Measurements from ENCODE around the gene GPR151. TPM values are rescaled to one million over a fixed set of nuclear protein-coding genes. Genes with fewer than 3 reads are reported as not detected.

Gene GPR151
- total and polyA plus RNA-seq, 2 donors (not counting 1 experiment from before 2014, with no cell fraction given): not detected

- H3K27ac ChIP-seq (ENCODE audit: insufficient read depth, low read length): no peak overlapping the region
- no peaks in the 10 kb centered on the region for H3K27me3 ChIP-seq (ENCODE audit: control insufficient read depth, insufficient read depth, low read length)
- H2AFZ ChIP-seq (ENCODE audit: low read length): no peak overlapping the region
- H3K4me1 ChIP-seq (ENCODE audit: control insufficient read depth, extremely low read depth, insufficient read depth, low read length): no peaks in the 10 kb centered on the region
- TF ChIP-seq EZH2 (IDR thresholded peaks at IDR 0.05; ENCODE audit: low read length, missing control alignments) (no peak), CTCF (conservative IDR thresholded peaks at IDR 0.05 in 1 of 2, IDR thresholded peaks at IDR 0.05 in 1 of 2; ENCODE audit: low read depth in 1 of 2, low read length in 2 of 2) (no peak)
- no peak overlapping the region for H3K9ac ChIP-seq (ENCODE audit: insufficient read depth, low read length)
- no peaks in the 10 kb centered on the region for H3K9me3 ChIP-seq (ENCODE audit: control insufficient read depth, insufficient read depth, low read depth, low read length)
- no peaks in the 10 kb centered on the region for H3K79me2 ChIP-seq (ENCODE audit: control insufficient read depth, insufficient read depth, low read length)
- H3K4me2 ChIP-seq (ENCODE audit: extremely low read depth, insufficient read depth, low read length): no peak overlapping the region
- no peak overlapping the region for H3K4me3 ChIP-seq (replicated peaks in 1 of 4; ENCODE audit: control extremely low read depth in 1 of 4, insufficient read depth in 1 of 4, low read depth in 3 of 4, low read length in 4 of 4)
- H3K36me3 ChIP-seq (ENCODE audit: control insufficient read depth, insufficient read depth, low read length): no peaks in the 10 kb centered on the region
- no peak for DNase-seq (ENCODE audit: low read depth in 2 of 2)
- H4K20me1 ChIP-seq (ENCODE audit: control insufficient read depth, extremely low read depth, insufficient read depth, low read length): no peaks in the 10 kb centered on the region
Measured at GRCh38 chr5:146544232-146544631, 28.2 kb upstream of the GPR151 start.

GRCh38 chr5:146541958-146542849 is 26.2 kb upstream of the GPR151 start:
- Histone ChIP-seq H2AFZ (ENCODE audit: low read length) (no peak overlapping the region), H3K27ac (ENCODE audit: insufficient read depth, low read length) (no peak overlapping the region), H3K27me3 (ENCODE audit: control insufficient read depth, insufficient read depth, low read length) (no peaks in the 10 kb centered on the region), H3K79me2 (ENCODE audit: control insufficient read depth, insufficient read depth, low read length) (no peaks in the 10 kb centered on the region), H3K9ac (ENCODE audit: insufficient read depth, low read length) (no peak overlapping the region), H3K36me3 (ENCODE audit: control insufficient read depth, insufficient read depth, low read length) (no peaks in the 10 kb centered on the region), H3K4me2 (ENCODE audit: extremely low read depth, insufficient read depth, low read length) (no peak overlapping the region), H3K9me3 (ENCODE audit: control insufficient read depth, insufficient read depth, low read depth, low read length) (no peaks in the 10 kb centered on the region), H4K20me1 (ENCODE audit: control insufficient read depth, extremely low read depth, insufficient read depth, low read length) (no peaks in the 10 kb centered on the region), H3K4me1 (ENCODE audit: control insufficient read depth, extremely low read depth, insufficient read depth, low read length) (no peaks in the 10 kb centered on the region), H3K4me3 (replicated peaks in 1 of 4; ENCODE audit: control extremely low read depth in 1 of 4, insufficient read depth in 1 of 4, low read depth in 3 of 4, low read length in 4 of 4) (no peak overlapping the region)
- DNase-seq (ENCODE audit: low read depth in 2 of 2): peak; percentile 57 to 61
- TF ChIP-seq CTCF (conservative IDR thresholded peaks at IDR 0.05 in 1 of 2, IDR thresholded peaks at IDR 0.05 in 1 of 2; ENCODE audit: low read depth in 1 of 2, low read length in 2 of 2) (peak; percentile 84 to 87), EZH2 (IDR thresholded peaks at IDR 0.05; ENCODE audit: low read length, missing control alignments) (no peak)

DNA sequence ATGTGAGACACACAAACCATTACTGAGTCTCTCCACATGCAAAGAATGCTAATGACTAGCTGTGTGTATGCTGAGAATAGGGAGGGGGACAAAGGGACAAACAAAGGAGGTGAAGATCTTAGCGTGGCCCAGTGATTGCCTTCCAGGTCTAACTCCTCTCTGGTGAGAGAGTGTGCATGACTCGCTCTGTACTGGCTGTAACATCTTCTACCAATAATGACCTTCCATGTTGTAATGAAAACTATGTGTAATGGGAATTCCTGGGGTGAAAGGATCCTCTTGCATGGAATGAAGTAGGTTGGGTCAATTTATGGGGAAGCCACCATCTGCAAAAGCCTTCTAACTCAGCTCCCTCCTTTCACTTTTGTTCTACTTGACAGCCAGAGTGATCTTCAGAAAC is 24.4 kb upstream of the GPR151 start:
- Histone ChIP-seq H3K27ac (ENCODE audit: insufficient read depth, low read length) (no peak overlapping the region), H3K4me2 (ENCODE audit: extremely low read depth, insufficient read depth, low read length) (no peak overlapping the region), H3K79me2 (ENCODE audit: control insufficient read depth, insufficient read depth, low read length) (no peaks in the 10 kb centered on the region), H3K36me3 (ENCODE audit: control insufficient read depth, insufficient read depth, low read length) (no peaks in the 10 kb centered on the region), H4K20me1 (ENCODE audit: control insufficient read depth, extremely low read depth, insufficient read depth, low read length) (no peaks in the 10 kb centered on the region), H3K4me3 (replicated peaks in 1 of 4; ENCODE audit: control extremely low read depth in 1 of 4, insufficient read depth in 1 of 4, low read depth in 3 of 4, low read length in 4 of 4) (no peak overlapping the region), H3K9me3 (ENCODE audit: control insufficient read depth, insufficient read depth, low read depth, low read length) (no peaks in the 10 kb centered on the region), H2AFZ (ENCODE audit: low read length) (no peak overlapping the region), H3K9ac (ENCODE audit: insufficient read depth, low read length) (no peak overlapping the region), H3K4me1 (ENCODE audit: control insufficient read depth, extremely low read depth, insufficient read depth, low read length) (no peaks in the 10 kb centered on the region), H3K27me3 (ENCODE audit: control insufficient read depth, insufficient read depth, low read length) (no peaks in the 10 kb centered on the region)
- no peak for TF ChIP-seq EZH2 (IDR thresholded peaks at IDR 0.05; ENCODE audit: low read length, missing control alignments)
- no peak for TF ChIP-seq CTCF (conservative IDR thresholded peaks at IDR 0.05 in 1 of 2, IDR thresholded peaks at IDR 0.05 in 1 of 2; ENCODE audit: low read depth in 1 of 2, low read length in 2 of 2)
- DNase-seq (ENCODE audit: low read depth in 2 of 2): peak in 1 of 2 donors; percentile 49
